ENCODE measurements around the gene TOX4.
A peak's percentile ranks its signal among the peaks of the same experiment; 100 is the strongest.
"Not testable (repeated sequence)": the region's sequence is repeated elsewhere in the genome, so short reads cannot be mapped to it uniquely, and the experiment has no call there.

Gene TOX4

GRCh38 chr14:21476925-21477681 lies at the start of gene TOX4, which contains the start of gene RAB2B:
TOX4 (plus strand) TSS chr14:21477195; CDS start chr14:21477279, 84 bp downstream.
RAB2B (minus strand) TSS chr14:21476959; CDS start chr14:21476872, 87 bp downstream.
- Histone ChIP-seq H3K27me3 (ENCODE audit: control insufficient read depth in 2 of 2, insufficient read depth in 2 of 2, low read length in 2 of 2) (no peaks in the 10 kb centered on the region), H3K27ac (ENCODE audit: low read depth in 2 of 2, low read length in 2 of 2) (peak within 1 kb of the TSS; percentile 88 to 90), H3K9me3 (ENCODE audit: control insufficient read depth in 2 of 2, low read length in 2 of 2) (no peaks in the 10 kb centered on the region), H3K4me3 (ENCODE audit: low read length in 2 of 2) (peak within 1 kb of the TSS; percentile 98 to 100), H3K9ac (ENCODE audit: low read depth in 1 of 2, low read length in 2 of 2) (peak within 1 kb of the TSS; percentile 93 to 97), H3K36me3 (ENCODE audit: control insufficient read depth in 2 of 2, insufficient read depth in 2 of 2, low read length in 2 of 2) (peaks cover 0 to 18% of the 10 kb centered on the region in 2 donors), H3K4me1 (ENCODE audit: control insufficient read depth in 2 of 2, insufficient read depth in 2 of 2, low read length in 2 of 2) (peaks cover 12 to 13% of the 10 kb centered on the region in 2 donors)

DNA sequence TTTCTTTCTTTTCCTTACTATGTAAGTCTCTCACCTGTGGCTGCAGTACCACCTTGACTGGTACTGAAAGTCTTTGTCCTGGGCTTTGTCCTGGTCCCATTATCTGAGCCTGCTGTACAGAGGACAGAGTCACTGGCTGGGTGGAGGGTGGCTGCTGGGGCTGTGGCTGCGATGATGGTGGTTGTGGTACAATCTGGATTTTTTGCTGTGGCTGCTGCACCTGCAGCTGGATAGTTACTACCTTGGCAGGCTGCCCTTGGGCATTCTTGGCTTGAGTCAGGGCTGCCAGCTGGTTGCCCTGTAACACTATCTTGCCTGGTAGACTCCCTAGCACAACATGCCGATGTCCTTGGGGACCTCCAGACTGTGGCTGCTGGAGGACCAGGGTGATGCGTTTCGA lies 48.1 kb upstream of the TOX4 start:
- Histone ChIP-seq H3K4me3 (ENCODE audit: low read length in 2 of 2) (no peak overlapping the region), H3K9ac (ENCODE audit: low read depth in 1 of 2, low read length in 2 of 2) (no peak overlapping the region)

GRCh38 chr14:21431126-21431525 lies 45.9 kb upstream of the TOX4 start:
- H3K27ac ChIP-seq (ENCODE audit: low read depth in 2 of 2, low read length in 2 of 2), result no peak overlapping the region
- no peak overlapping the region for H3K9ac ChIP-seq (ENCODE audit: low read depth in 1 of 2, low read length in 2 of 2)
- H3K9me3 ChIP-seq (ENCODE audit: control insufficient read depth in 2 of 2, low read length in 2 of 2), result no peaks in the 10 kb centered on the region
- no peak overlapping the region for H3K4me3 ChIP-seq (ENCODE audit: low read length in 2 of 2)
- no peaks in the 10 kb centered on the region for H3K27me3 ChIP-seq (ENCODE audit: control insufficient read depth in 2 of 2, insufficient read depth in 2 of 2, low read length in 2 of 2)
- peaks cover 46 to 51% of the 10 kb centered on the region in 2 donors for H3K36me3 ChIP-seq (ENCODE audit: control insufficient read depth in 2 of 2, insufficient read depth in 2 of 2, low read length in 2 of 2)
- peaks cover 1 to 3% of the 10 kb centered on the region in 2 donors for H3K4me1 ChIP-seq (ENCODE audit: control insufficient read depth in 2 of 2, insufficient read depth in 2 of 2, low read length in 2 of 2)

More for the DNA sequence above, 48.1 kb upstream of the TOX4 start:
- Histone ChIP-seq H3K4me1 (ENCODE audit: control insufficient read depth in 2 of 2, insufficient read depth in 2 of 2, low read length in 2 of 2) (no peaks in the 10 kb centered on the region), H3K36me3 (ENCODE audit: control insufficient read depth in 2 of 2, insufficient read depth in 2 of 2, low read length in 2 of 2) (peaks cover 56 to 65% of the 10 kb centered on the region in 2 donors), H3K27me3 (ENCODE audit: control insufficient read depth in 2 of 2, insufficient read depth in 2 of 2, low read length in 2 of 2) (no peaks in the 10 kb centered on the region), H3K9me3 (ENCODE audit: control insufficient read depth in 2 of 2, low read length in 2 of 2) (no peaks in the 10 kb centered on the region), H3K27ac (ENCODE audit: low read depth in 2 of 2, low read length in 2 of 2) (no peak overlapping the region)

DNA sequence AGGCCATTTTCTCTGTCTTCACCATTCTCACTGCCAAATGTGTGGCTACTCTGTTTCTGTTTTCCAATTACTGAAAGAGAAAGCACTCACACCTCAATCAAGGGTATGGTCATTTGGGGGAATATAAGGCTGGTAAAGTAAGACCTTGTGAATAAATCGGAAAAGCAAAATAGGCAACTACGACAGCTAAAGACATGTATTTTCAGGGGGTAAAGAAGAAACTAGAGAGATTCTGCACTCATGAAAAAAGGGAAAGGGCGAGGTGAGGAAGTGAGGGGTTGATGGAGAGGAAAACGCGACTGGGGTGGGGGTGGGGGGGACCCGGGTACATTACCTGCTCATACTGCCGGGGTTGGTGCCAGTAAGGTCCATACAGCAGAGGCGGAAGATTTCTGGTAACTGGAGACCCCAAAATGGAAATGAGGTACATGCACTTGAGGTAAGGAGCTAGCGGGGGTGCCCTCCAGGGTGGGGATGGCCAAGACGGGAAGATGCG lies 40.4 kb upstream of the TOX4 start:
- H3K27ac ChIP-seq (ENCODE audit: low read depth in 2 of 2, low read length in 2 of 2), result peak overlapping the region; percentile 56 to 86
- H3K36me3 ChIP-seq (ENCODE audit: control insufficient read depth in 2 of 2, insufficient read depth in 2 of 2, low read length in 2 of 2), result peaks cover under 1 to 3% of the 10 kb centered on the region in 2 donors
- no peaks in the 10 kb centered on the region for H3K9me3 ChIP-seq (ENCODE audit: control insufficient read depth in 2 of 2, low read length in 2 of 2)
- H3K27me3 ChIP-seq (ENCODE audit: control insufficient read depth in 2 of 2, insufficient read depth in 2 of 2, low read length in 2 of 2), result no peaks in the 10 kb centered on the region
- H3K4me3 ChIP-seq (ENCODE audit: low read length in 2 of 2), result peak overlapping the region; percentile 97 to 100
- peak overlapping the region; percentile 84 to 92 for H3K9ac ChIP-seq (ENCODE audit: low read depth in 1 of 2, low read length in 2 of 2)
- peaks cover 11 to 15% of the 10 kb centered on the region in 2 donors for H3K4me1 ChIP-seq (ENCODE audit: control insufficient read depth in 2 of 2, insufficient read depth in 2 of 2, low read length in 2 of 2)

DNA sequence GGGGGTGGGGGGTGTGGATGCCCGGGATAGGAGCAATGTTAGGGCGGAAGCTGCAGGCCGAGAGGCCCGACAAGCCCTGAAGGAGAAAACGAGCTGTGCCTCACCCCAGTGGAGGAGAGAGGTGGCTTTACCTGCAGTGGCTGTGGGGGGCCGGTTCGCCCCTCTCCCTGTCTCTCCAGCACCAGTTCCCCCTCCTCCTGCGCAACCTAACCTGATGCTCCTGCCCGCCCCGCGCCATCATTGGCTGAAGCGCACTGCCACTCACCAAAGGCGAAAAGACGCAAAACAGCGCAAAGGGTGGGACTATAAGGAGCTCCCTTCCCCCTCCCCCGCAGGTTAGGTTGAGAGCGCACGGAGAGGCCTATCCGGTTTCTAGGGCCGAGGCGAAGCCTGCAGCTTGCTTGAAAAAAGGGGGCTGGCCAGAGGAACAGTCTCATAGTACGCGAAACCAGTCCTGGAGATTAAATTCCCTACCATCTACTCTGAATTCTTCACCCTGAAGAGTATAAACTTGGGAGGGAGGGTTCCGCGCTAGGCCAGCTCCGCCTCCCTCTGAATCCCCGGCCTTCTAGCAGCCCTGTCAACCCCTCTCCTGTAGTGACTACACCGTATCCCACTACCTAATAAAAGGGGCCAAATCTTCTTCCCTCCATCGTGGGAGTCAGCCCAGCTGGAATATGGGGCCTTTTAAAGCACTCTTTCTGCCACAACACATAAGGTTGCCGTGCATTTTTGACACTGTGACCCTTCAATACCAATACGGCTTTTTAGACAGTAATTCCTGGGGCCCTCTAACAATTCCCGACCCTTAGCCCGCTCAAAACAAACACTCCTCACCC lies 39.7 kb upstream of the TOX4 start:
- Histone ChIP-seq H3K4me3 (ENCODE audit: low read length in 2 of 2) (peak overlapping the region; percentile 97 to 100), H3K27ac (ENCODE audit: low read depth in 2 of 2, low read length in 2 of 2) (peak overlapping the region; percentile 86 to 88), H3K4me1 (ENCODE audit: control insufficient read depth in 2 of 2, insufficient read depth in 2 of 2, low read length in 2 of 2) (peaks cover 11 to 15% of the 10 kb centered on the region in 2 donors), H3K36me3 (ENCODE audit: control insufficient read depth in 2 of 2, insufficient read depth in 2 of 2, low read length in 2 of 2) (no peaks in the 10 kb centered on the region), H3K9me3 (ENCODE audit: control insufficient read depth in 2 of 2, low read length in 2 of 2) (no peaks in the 10 kb centered on the region), H3K9ac (ENCODE audit: low read depth in 1 of 2, low read length in 2 of 2) (peak overlapping the region; percentile 84 to 92), H3K27me3 (ENCODE audit: control insufficient read depth in 2 of 2, insufficient read depth in 2 of 2, low read length in 2 of 2) (no peaks in the 10 kb centered on the region)

- H3K27me3 ChIP-seq (ENCODE audit: control insufficient read depth in 2 of 2, insufficient read depth in 2 of 2, low read length in 2 of 2), result no peaks in the 10 kb centered on the region
- H3K4me3 ChIP-seq (ENCODE audit: low read length in 2 of 2), result no peak overlapping the region
- H3K9me3 ChIP-seq (ENCODE audit: control insufficient read depth in 2 of 2, low read length in 2 of 2), result no peaks in the 10 kb centered on the region
- H3K27ac ChIP-seq (ENCODE audit: low read depth in 2 of 2, low read length in 2 of 2), result no peak overlapping the region
- H3K36me3 ChIP-seq (ENCODE audit: control insufficient read depth in 2 of 2, insufficient read depth in 2 of 2, low read length in 2 of 2), result no peaks in the 10 kb centered on the region
- no peak overlapping the region for H3K9ac ChIP-seq (ENCODE audit: low read depth in 1 of 2, low read length in 2 of 2)
- peaks cover 11 to 12% of the 10 kb centered on the region in 2 donors for H3K4me1 ChIP-seq (ENCODE audit: control insufficient read depth in 2 of 2, insufficient read depth in 2 of 2, low read length in 2 of 2)
Measured at GRCh38 chr14:21440859-21441258, 36.1 kb upstream of the TOX4 start.

DNA sequence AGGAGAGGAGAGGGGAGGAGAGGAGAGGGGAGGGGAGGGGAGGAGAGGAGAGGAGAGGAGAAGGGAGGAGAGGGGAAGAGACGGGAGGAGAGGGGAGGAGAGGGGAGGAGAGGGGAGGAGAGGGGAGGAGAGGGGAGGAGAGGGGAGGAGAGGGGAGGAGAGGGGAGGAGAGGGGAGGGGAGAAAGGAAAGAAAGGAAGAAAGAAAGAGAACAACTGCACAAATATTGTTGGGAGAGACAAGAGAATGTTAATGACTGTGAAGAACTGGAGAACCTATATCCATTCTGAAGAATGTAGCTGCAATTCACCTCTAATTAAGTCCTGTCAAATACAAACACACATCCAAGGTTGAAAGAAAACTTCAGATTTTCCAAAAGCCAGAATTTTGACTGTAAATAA lies 34.3 kb upstream of the TOX4 start:
- H3K4me3 ChIP-seq (ENCODE audit: low read length in 2 of 2); H3K9ac ChIP-seq (ENCODE audit: low read depth in 1 of 2, low read length in 2 of 2); H3K36me3 ChIP-seq (ENCODE audit: control insufficient read depth in 2 of 2, insufficient read depth in 2 of 2, low read length in 2 of 2); H3K9me3 ChIP-seq (ENCODE audit: control insufficient read depth in 2 of 2, low read length in 2 of 2); H3K4me1 ChIP-seq (ENCODE audit: control insufficient read depth in 2 of 2, insufficient read depth in 2 of 2, low read length in 2 of 2); H3K27me3 ChIP-seq (ENCODE audit: control insufficient read depth in 2 of 2, insufficient read depth in 2 of 2, low read length in 2 of 2); H3K27ac ChIP-seq (ENCODE audit: low read depth in 2 of 2, low read length in 2 of 2): not testable (repeated sequence)

GRCh38 chr14:21449899-21450216 lies 27.1 kb upstream of the TOX4 start:
- Histone ChIP-seq H3K9me3 (ENCODE audit: control insufficient read depth in 2 of 2, low read length in 2 of 2) (no peaks in the 10 kb centered on the region), H3K9ac (ENCODE audit: low read depth in 1 of 2, low read length in 2 of 2) (no peak overlapping the region), H3K27me3 (ENCODE audit: control insufficient read depth in 2 of 2, insufficient read depth in 2 of 2, low read length in 2 of 2) (no peaks in the 10 kb centered on the region), H3K4me3 (ENCODE audit: low read length in 2 of 2) (no peak overlapping the region), H3K27ac (ENCODE audit: low read depth in 2 of 2, low read length in 2 of 2) (no peak overlapping the region), H3K4me1 (ENCODE audit: control insufficient read depth in 2 of 2, insufficient read depth in 2 of 2, low read length in 2 of 2) (peaks cover 6 to 8% of the 10 kb centered on the region in 2 donors), H3K36me3 (ENCODE audit: control insufficient read depth in 2 of 2, insufficient read depth in 2 of 2, low read length in 2 of 2) (no peaks in the 10 kb centered on the region)

GRCh38 chr14:21454843-21455544 lies 22.0 kb upstream of the TOX4 start:
- Histone ChIP-seq H3K4me1 (ENCODE audit: control insufficient read depth in 2 of 2, insufficient read depth in 2 of 2, low read length in 2 of 2) (peaks cover 10 to 12% of the 10 kb centered on the region in 2 donors), H3K36me3 (ENCODE audit: control insufficient read depth in 2 of 2, insufficient read depth in 2 of 2, low read length in 2 of 2) (peaks cover 2 to 5% of the 10 kb centered on the region in 2 donors), H3K27ac (ENCODE audit: low read depth in 2 of 2, low read length in 2 of 2) (peak overlapping the region in 1 of 2 donors; percentile 86), H3K4me3 (ENCODE audit: low read length in 2 of 2) (peak overlapping the region; percentile 73 to 89), H3K27me3 (ENCODE audit: control insufficient read depth in 2 of 2, insufficient read depth in 2 of 2, low read length in 2 of 2) (no peaks in the 10 kb centered on the region), H3K9ac (ENCODE audit: low read depth in 1 of 2, low read length in 2 of 2) (peak overlapping the region; percentile 80 to 85), H3K9me3 (ENCODE audit: control insufficient read depth in 2 of 2, low read length in 2 of 2) (no peaks in the 10 kb centered on the region)
